ENCODE measurements around the gene PARP8.

DNA sequence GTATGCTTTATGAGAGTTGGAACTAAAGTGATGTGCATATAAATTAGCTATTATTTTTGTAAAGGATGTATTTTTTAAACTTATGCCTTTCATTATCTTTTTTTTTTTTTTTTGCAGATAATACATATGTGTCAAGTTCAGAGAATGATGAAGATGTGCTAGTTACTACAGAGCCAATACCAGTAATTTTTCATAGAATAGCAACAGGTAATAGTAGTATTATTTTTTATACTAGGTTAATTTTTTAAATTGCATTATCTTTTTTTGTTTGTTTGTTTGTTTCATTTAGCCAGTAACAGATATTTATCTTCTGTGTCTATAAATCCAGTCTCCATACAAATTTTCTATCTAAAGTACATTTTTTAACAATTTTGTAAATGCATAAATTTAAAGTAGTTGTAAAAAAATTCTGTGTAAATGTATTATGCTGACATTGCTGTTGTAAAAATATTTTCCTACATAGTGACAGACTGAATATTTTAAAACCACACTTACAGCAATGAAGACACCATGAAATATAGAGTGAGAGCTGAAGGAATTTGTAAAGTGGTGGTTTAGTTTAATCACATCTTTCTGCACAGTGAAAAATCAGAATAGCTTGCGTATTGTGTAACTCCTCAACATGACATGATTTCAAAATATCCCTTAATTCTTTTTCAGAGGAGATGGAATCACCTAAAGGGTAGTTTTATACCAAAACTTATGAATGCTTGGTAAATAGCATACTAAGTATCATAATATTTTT is 93.3 kb downstream of the PARP8 start:
- TF ChIP-seq POLR2A (IDR thresholded peaks at IDR 0.05; ENCODE audit: low read length): no peak
- no peak for TF ChIP-seq GATA1 (IDR thresholded peaks at IDR 0.05; ENCODE audit: low read depth, low read length)
